Epithelial cell of esophagus (primary cell): Measurements from ENCODE around the gene PPFIA2.

ENCODE experiments used
- DNase-seq: peaks from one replicate; pipeline ENCODE4 v3.0.0; 2010; ENCODE audit warnings: low read depth
- H3K4me3 ChIP-seq: 2 replicates; pipeline ENCODE4 v1.5.1; 2011; ENCODE audit warnings: mild to moderate bottlenecking, low read length, control low read depth
- CTCF ChIP-seq: IDR thresholded peaks from 2 replicates; pipeline ENCODE4 v1.5.1; 2011; ENCODE audit warnings: low read depth, mild to moderate bottlenecking, low read length, control low read depth, inconsistent platforms; ENCODE audit not compliant: insufficient read depth; ENCODE audit errors: missing control alignments

The PPFIA2 gene

DNA sequence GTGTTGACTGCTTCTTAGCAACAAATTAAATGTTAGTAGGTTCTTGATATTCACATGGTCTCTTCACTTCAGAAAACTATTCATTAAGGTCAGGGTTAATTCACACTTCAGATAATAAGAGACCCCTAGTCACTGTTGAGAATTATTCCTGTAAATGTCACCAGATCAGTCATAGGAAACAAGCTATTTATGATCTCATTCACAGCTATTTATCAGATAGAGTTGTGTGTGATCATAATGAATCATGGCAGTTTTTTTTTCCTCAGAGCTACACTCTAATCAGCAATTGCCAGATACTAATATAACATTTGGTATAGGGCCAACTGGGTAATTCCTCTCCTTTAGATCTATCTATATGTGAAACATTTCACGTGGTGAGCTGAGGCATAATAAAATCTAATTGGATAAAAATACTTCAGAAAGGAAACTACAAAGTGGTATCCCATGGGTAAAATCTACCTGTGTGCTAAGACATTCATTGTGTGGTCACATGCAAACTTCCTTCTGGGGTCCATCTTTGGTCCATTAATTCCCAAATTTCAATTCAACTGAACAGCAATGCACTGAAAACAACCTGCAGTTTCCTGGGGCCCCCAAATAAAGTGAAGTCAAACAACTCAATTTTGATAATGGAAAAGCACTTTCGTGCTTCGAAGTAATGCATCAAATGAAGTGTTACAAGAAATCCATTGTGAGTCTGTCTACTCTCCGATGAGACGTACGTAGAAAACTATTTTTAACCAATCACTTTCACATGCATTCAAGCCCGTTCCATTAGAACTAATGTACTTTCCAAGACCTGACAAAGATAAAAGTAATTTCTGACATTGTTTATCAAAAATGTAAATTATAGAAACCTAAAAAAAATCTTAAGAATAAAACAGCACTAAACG is 484.3 kb downstream of the PPFIA2 start:
- H3K4me3 ChIP-seq = no peak overlapping the region
- no peak for TF ChIP-seq CTCF

GRCh38 chr12:81270385-81270784 is 488.8 kb downstream of the PPFIA2 start:
- no peak for DNase-seq
- no peak overlapping the region for H3K4me3 ChIP-seq
- TF ChIP-seq CTCF = no peak

More for the DNA sequence above, 484.3 kb downstream of the PPFIA2 start:
- peak; percentile 14 for DNase-seq

DNA sequence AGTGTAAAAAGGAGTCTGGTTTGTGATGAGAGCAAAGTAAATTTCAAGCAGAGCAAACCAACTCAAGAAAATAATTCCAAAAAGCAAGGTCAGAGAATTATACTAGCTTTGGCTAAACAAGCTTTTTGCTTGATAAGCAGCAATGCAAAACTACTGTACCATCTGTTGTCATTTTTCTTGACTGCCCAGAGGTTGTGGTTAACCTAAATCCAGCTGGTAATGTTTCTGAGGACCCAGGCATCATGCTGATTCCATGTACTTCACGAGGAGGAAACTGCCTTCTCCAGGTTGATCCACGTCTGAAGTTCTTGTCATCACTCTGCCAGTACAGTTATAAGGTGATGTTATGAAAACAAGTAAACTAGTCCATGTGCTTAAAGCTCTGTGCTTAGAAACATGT is 496.1 kb downstream of the PPFIA2 start:
- TF ChIP-seq CTCF = no peak
- DNase-seq = no peak
- H3K4me3 ChIP-seq = no peak overlapping the region

- no peak for TF ChIP-seq CTCF
- DNase-seq = no peak
- no peak overlapping the region for H3K4me3 ChIP-seq
These were observed 497.5 kb downstream of the PPFIA2 start for GRCh38 chr12:81261508-81262207.

GRCh38 chr12:81259360-81259759 is 499.8 kb downstream of the PPFIA2 start:
- no peak for DNase-seq
- TF ChIP-seq CTCF = no peak
- H3K4me3 ChIP-seq = no peak overlapping the region

- no peak overlapping the region for H3K4me3 ChIP-seq
- peak; percentile 52 for TF ChIP-seq CTCF
- peak; percentile 45 for DNase-seq
These were observed 501.1 kb downstream of the PPFIA2 start for GRCh38 chr12:81257947-81258551.
